B cell (primary cell): ENCODE results near the gene FBN1. TPM values are rescaled to one million over a fixed set of nuclear protein-coding genes. Genes with fewer than 3 reads are reported as not detected.

ENCODE experiments used
- ATAC-seq: fragments of 200-7000 bp; cut with Tn5 transposase; one replicate; pipeline ENCODE4 v1.10.0; 2021; ENCODE audit warnings: low read depth, mild to moderate bottlenecking, moderate number of reproducible peaks, moderate library complexity
- CTCF ChIA-PET: fragments of 350-600 bp; sonication (Branson Sonifier 250); formaldehyde crosslinking; loops from one replicate; lab custom pipeline; 2021; ENCODE audit warnings: antibody characterized with exemption, inconsistent platforms; lab: Charles Lee
- POLR2A ChIA-PET: fragments of 350-600 bp; sonication (Branson Sonifier 250); formaldehyde crosslinking; loops from one replicate; lab custom pipeline; 2021; ENCODE audit warnings: antibody characterized with exemption; lab: Charles Lee
- DNase-seq: peaks from one replicate; pipeline ENCODE4 v3.0.0; 2013
- H2AFZ ChIP-seq: 2 replicates; pipeline ENCODE4 v1.6.1; 2012; ENCODE audit warnings: mild to moderate bottlenecking, low read depth, low read length; ENCODE audit not compliant: insufficient read depth, poor library complexity, severe bottlenecking
- H3K27ac ChIP-seq, 2 donors: 1 replicate in 1 of 2; 2 replicates in 1 of 2; pipeline ENCODE4 v1.5.1; 2012 to 2013; ENCODE audit warnings: low read length in 2 of 2, mild to moderate bottlenecking in 2 of 2, moderate library complexity in 1 of 2
- H3K27me3 ChIP-seq, 4 experiments: fragments of 200-600 bp in 1 of 4; sonication (generic) in 1 of 4; replicated peaks in 1 of 4; 1 replicate in 2 of 4; 2 replicates in 2 of 4; pipeline versions ENCODE4 v1.6.1 to v1.7.0; 2013 to 2016; ENCODE audit warnings: low read length in 3 of 4, mild to moderate bottlenecking in 2 of 4, mixed read lengths in 1 of 4, moderate library complexity in 1 of 4; ENCODE audit not compliant: insufficient read depth in 4 of 4, control insufficient read depth in 3 of 4; ENCODE audit errors: control extremely low read depth in 1 of 4
- H3K36me3 ChIP-seq, 2 experiments: replicated peaks in 1 of 2; 1 replicate in 1 of 2; 2 replicates in 1 of 2; pipeline versions ENCODE4 v1.6.1 to v1.7.1; 2013; ENCODE audit warnings: low read length in 1 of 2; ENCODE audit not compliant: insufficient read depth in 2 of 2, control insufficient read depth in 1 of 2; ENCODE audit errors: control extremely low read depth in 1 of 2, extremely low read depth in 1 of 2
- H3K4me1 ChIP-seq, 2 donors: fragments of 200-600 bp in 1 of 2; sonication (generic) in 1 of 2; 1 replicate in 1 of 2; 2 replicates in 1 of 2; pipeline versions ENCODE4 v1.5.1 to v1.6.1; 2013 to 2017; ENCODE audit warnings: low read length in 2 of 2; ENCODE audit not compliant: control insufficient read depth in 2 of 2, insufficient read depth in 2 of 2
- H3K4me2 ChIP-seq: replicated peaks from 2 replicates; pipeline ENCODE3; 2012; ENCODE audit warnings: mild to moderate bottlenecking, low read depth, low read length; ENCODE audit not compliant: poor library complexity, severe bottlenecking
- H3K4me3 ChIP-seq, 5 experiments: fragments of 200-600 bp in 1 of 5; sonication (generic) in 1 of 5; 1 replicate in 3 of 5; 2 replicates in 2 of 5; pipeline versions ENCODE4 v1.5.1 to v1.7.0; 2011 to 2016; ENCODE audit warnings: low read length in 4 of 5, mild to moderate bottlenecking in 4 of 5, low read depth in 2 of 5, control low read depth in 1 of 5, moderate library complexity in 1 of 5; ENCODE audit not compliant: insufficient read depth in 1 of 5; ENCODE audit errors: control extremely low read depth in 1 of 5, extremely low read depth in 1 of 5
- H3K79me2 ChIP-seq: fragments of 200-600 bp; sonication (generic); one replicate; pipeline ENCODE4 v1.6.0; 2016; ENCODE audit warnings: low read length; ENCODE audit not compliant: control insufficient read depth, insufficient read depth
- H3K9ac ChIP-seq: fragments of 200-600 bp; sonication (generic); 2 replicates; pipeline ENCODE4 v1.6.1; 2017; ENCODE audit warnings: mild to moderate bottlenecking, low read length, moderate library complexity
- H3K9me3 ChIP-seq, 3 donors: one replicate each; pipeline versions ENCODE4 v1.6.1 to v1.7.1; 2013; ENCODE audit warnings: low read length in 2 of 3; ENCODE audit not compliant: control insufficient read depth in 2 of 3, insufficient read depth in 1 of 3; ENCODE audit errors: control extremely low read depth in 1 of 3
- H4K20me1 ChIP-seq: 2 replicates; pipeline ENCODE4 v1.6.0; 2012; ENCODE audit warnings: mild to moderate bottlenecking, low read length; ENCODE audit not compliant: insufficient read depth, control insufficient read depth, poor library complexity, severe bottlenecking
- H3K27ac Mint-ChIP-seq: one replicate; pipeline ENCODE4 v1.8.0; 2021; ENCODE audit warnings: mixed read lengths
- H3K27me3 Mint-ChIP-seq: one replicate; pipeline ENCODE4 v1.8.0; 2021; ENCODE audit warnings: mixed read lengths
- H3K4me1 Mint-ChIP-seq: one replicate; pipeline ENCODE4 v1.8.0; 2021; ENCODE audit warnings: mixed read lengths
- H3K4me3 Mint-ChIP-seq: one replicate; pipeline ENCODE4 v1.8.0; 2021; ENCODE audit warnings: mixed read lengths
- H3K9me3 Mint-ChIP-seq: one replicate; pipeline ENCODE4 v1.8.0; 2022; ENCODE audit warnings: mixed read lengths; ENCODE audit not compliant: insufficient read depth
- CTCF ChIP-seq: fragments of 200-600 bp; IDR thresholded peaks from one replicate; pipeline ENCODE4 v1.8.0; 2022; ENCODE audit warnings: antibody characterized with exemption, mild to moderate bottlenecking
- EZH2 ChIP-seq: IDR thresholded peaks from 2 replicates; pipeline ENCODE4 v1.6.1; 2012; ENCODE audit warnings: borderline replicate concordance, low read depth, mild to moderate bottlenecking, moderate library complexity, low read length; ENCODE audit not compliant: insufficient read depth, poor library complexity, severe bottlenecking
- WGBS: methylation state at CpG from one replicate; pipeline ENCODE4 v1.1.5; 2013; ENCODE audit warnings: missing lambda C conversion rate; ENCODE audit not compliant: insufficient coverage; 5-methylcytosine and 5-hydroxymethylcytosine counted together
- intact Hi-C: fragments of 100-400 bp; cut with micrococcal nuclease; formaldehyde crosslinking; loops from one replicate; pipeline ENCODE4 v1.10.0; 2022
- polyA plus RNA-seq: library from polyadenylated mRNA; depleted of rRNA; stranded (reverse); fragments of >200 nt; gene quantifications from 2 replicates; pipeline ENCODE4 v1.2.3, GENCODE V29; 2012
- total RNA-seq, 2 donors: library from RNA; stranded (reverse); fragments of 120-200 nt in 1 of 2; gene quantifications; 1 replicate in 1 of 2; 2 replicates in 1 of 2; pipeline versions ENCODE4 v1.2.3 to v1.2.4, GENCODE V29; 2013 to 2022

Gene FBN1
- total and polyA plus RNA-seq, 2 donors (not counting 1 experiment from before 2014, with no cell fraction given): 0.15 to 0.25 TPM

GRCh38 chr15:48637639-48638038 lies 7.9 kb downstream of the FBN1 start:
- H3K79me2 ChIP-seq: no peaks in the 10 kb centered on the region
- ATAC-seq: no peak
- no peak overlapping the region for H3K4me2 ChIP-seq
- TF ChIP-seq EZH2: no peak
- TF ChIP-seq CTCF: no peak
- H3K27me3 ChIP-seq: no peaks in the 10 kb centered on the region
- H2AFZ ChIP-seq: no peak overlapping the region
- intact Hi-C loops: no loop called here
- no peak for DNase-seq
- no peaks in the 10 kb centered on the region for H4K20me1 ChIP-seq
- no peaks in the 10 kb centered on the region for H3K4me1 Mint-ChIP-seq
- H3K27me3 Mint-ChIP-seq: no peaks in the 10 kb centered on the region
- no peaks in the 10 kb centered on the region for H3K36me3 ChIP-seq
- no peak overlapping the region for H3K4me3 Mint-ChIP-seq
- H3K9me3 Mint-ChIP-seq: no peaks in the 10 kb centered on the region
- H3K27ac Mint-ChIP-seq: no peak overlapping the region
- H3K4me3 ChIP-seq: no peak overlapping the region
- no peaks in the 10 kb centered on the region for H3K9me3 ChIP-seq
- H3K27ac ChIP-seq: no peak overlapping the region
- ChIA-PET CTCF (no interaction called here), POLR2A (no interaction called here)
- H3K4me1 ChIP-seq: no peaks in the 10 kb centered on the region
- H3K9ac ChIP-seq: no peak overlapping the region
- 100% methylated on average over 1 of the region's 2 CpGs for WGBS

GRCh38 chr15:48636511-48636910 lies 9.0 kb downstream of the FBN1 start:
- Histone ChIP-seq H3K27ac (no peak overlapping the region), H2AFZ (no peak overlapping the region), H3K4me2 (no peak overlapping the region), H4K20me1 (no peaks in the 10 kb centered on the region), H3K9ac (no peak overlapping the region), H3K4me3 (no peak overlapping the region), H3K36me3 (no peaks in the 10 kb centered on the region), H3K79me2 (no peaks in the 10 kb centered on the region), H3K4me1 (no peaks in the 10 kb centered on the region), H3K9me3 (no peaks in the 10 kb centered on the region), H3K27me3 (no peaks in the 10 kb centered on the region)
- Mint-ChIP-seq H3K27me3 (no peaks in the 10 kb centered on the region), H3K4me1 (no peaks in the 10 kb centered on the region), H3K4me3 (no peak overlapping the region), H3K27ac (no peak overlapping the region), H3K9me3 (no peaks in the 10 kb centered on the region)
- ChIA-PET CTCF (no interaction called here), POLR2A (no interaction called here)
- WGBS: 100% methylated on average over 2 of the region's 5 CpGs
- ATAC-seq (no peak), DNase-seq (no peak)
- intact Hi-C loops: no loop called here
- no peak for TF ChIP-seq CTCF
- TF ChIP-seq EZH2: no peak
